Neutrophil (primary cell): ENCODE results near the gene PPP1R1B.

Experiments used
- H3K27ac ChIP-seq: fragments of 200-600 bp; sonication (generic); 2 replicates; pipeline ENCODE4 v1.5.1; 2016; ENCODE audit warnings: mild to moderate bottlenecking, moderate library complexity
- H3K27me3 ChIP-seq: fragments of 200-600 bp; sonication (generic); 2 replicates; pipeline ENCODE4 v1.6.0; 2016; ENCODE audit warnings: mild to moderate bottlenecking
- H3K36me3 ChIP-seq: fragments of 200-600 bp; sonication (generic); 2 replicates; pipeline ENCODE4 v1.5.1; 2017
- H3K4me1 ChIP-seq, 2 experiments: fragments of 200-600 bp in 1 of 2; sonication (generic) in 1 of 2; 1 replicate in 1 of 2; 2 replicates in 1 of 2; pipeline versions ENCODE4 v1.5.1 to v1.6.1; 2013 to 2016; ENCODE audit warnings: low read depth in 1 of 2, low read length in 1 of 2, mild to moderate bottlenecking in 1 of 2, moderate library complexity in 1 of 2; ENCODE audit not compliant: control insufficient read depth in 1 of 2, insufficient read depth in 1 of 2
- H3K4me3 ChIP-seq, 2 experiments: fragments of 200-600 bp in 1 of 2; sonication (generic) in 1 of 2; 1 replicate in 1 of 2; 2 replicates in 1 of 2; pipeline ENCODE4 v1.5.1; 2013 to 2016; ENCODE audit warnings: low read depth in 1 of 2, low read length in 1 of 2, mild to moderate bottlenecking in 1 of 2, moderate library complexity in 1 of 2
- H3K9me3 ChIP-seq: fragments of 200-600 bp; sonication (generic); 2 replicates; pipeline ENCODE4 v1.5.1; 2016
- TF ChIP-seq, protein P1 (sequence below): fragments of 200-600 bp; sonication (generic); IDR thresholded peaks from 2 replicates; pipeline ENCODE4 v1.5.1; 2016; ENCODE audit warnings: antibody characterized with exemption

The PPP1R1B gene

DNA sequence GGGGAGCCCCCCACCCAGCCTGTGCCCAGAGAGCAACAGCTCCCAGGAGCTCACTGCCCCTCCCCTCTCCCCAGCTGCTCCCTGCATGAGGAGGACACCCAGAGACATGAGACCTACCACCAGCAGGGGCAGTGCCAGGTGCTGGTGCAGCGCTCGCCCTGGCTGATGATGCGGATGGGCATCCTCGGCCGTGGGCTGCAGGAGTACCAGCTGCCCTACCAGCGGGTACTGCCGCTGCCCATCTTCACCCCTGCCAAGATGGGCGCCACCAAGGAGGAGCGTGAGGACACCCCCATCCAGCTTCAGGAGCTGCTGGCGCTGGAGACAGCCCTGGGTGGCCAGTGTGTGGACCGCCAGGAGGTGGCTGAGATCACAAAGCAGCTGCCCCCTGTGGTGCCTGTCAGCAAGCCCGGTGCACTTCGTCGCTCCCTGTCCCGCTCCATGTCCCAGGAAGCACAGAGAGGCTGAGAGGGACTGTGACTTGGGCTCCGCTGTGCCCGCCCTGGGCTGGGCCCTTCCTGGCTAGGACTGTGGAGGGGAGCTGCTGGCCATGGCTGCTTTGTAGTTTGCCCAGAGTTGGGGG is 39.0 kb downstream of the PPP1R1B start:
- peaks cover 62% of the 10 kb centered on the region for H3K27me3 ChIP-seq
- H3K9me3 ChIP-seq: no peaks in the 10 kb centered on the region
- peaks cover 6 to 13% of the 10 kb centered on the region in 2 experiments for H3K4me1 ChIP-seq
- peaks cover 35% of the 10 kb centered on the region for H3K36me3 ChIP-seq
- no peak overlapping the region for H3K4me3 ChIP-seq
- H3K27ac ChIP-seq: no peak overlapping the region
- TF ChIP-seq, protein P1, sequence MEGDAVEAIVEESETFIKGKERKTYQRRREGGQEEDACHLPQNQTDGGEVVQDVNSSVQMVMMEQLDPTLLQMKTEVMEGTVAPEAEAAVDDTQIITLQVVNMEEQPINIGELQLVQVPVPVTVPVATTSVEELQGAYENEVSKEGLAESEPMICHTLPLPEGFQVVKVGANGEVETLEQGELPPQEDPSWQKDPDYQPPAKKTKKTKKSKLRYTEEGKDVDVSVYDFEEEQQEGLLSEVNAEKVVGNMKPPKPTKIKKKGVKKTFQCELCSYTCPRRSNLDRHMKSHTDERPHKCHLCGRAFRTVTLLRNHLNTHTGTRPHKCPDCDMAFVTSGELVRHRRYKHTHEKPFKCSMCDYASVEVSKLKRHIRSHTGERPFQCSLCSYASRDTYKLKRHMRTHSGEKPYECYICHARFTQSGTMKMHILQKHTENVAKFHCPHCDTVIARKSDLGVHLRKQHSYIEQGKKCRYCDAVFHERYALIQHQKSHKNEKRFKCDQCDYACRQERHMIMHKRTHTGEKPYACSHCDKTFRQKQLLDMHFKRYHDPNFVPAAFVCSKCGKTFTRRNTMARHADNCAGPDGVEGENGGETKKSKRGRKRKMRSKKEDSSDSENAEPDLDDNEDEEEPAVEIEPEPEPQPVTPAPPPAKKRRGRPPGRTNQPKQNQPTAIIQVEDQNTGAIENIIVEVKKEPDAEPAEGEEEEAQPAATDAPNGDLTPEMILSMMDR: no peak

DNA sequence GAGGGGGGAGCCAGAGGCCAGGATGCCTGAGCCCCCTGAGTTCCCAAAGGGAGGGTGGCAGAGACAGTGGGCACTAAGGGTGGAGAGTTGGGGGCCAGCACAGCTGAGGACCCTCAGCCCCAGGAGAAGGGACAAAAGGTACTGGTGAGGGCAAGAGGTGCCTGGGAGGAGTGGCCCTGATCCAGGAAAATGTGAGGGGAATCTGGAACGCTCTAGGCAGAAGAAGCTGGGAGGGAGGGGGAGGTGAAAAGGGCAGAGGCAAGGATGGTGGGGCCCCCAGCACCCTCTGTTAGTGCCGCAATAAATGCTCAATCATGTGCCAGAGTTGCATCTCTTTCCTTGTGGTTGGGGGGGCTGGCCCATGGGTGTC is 39.5 kb downstream of the PPP1R1B start:
- peaks cover 6 to 13% of the 10 kb centered on the region in 2 experiments for H3K4me1 ChIP-seq
- H3K9me3 ChIP-seq: no peaks in the 10 kb centered on the region
- H3K4me3 ChIP-seq: no peak overlapping the region
- no peak overlapping the region for H3K27ac ChIP-seq
- peaks cover 67% of the 10 kb centered on the region for H3K27me3 ChIP-seq
- H3K36me3 ChIP-seq: peaks cover 30% of the 10 kb centered on the region
- TF ChIP-seq, protein P1: no peak

- Histone ChIP-seq H3K27me3 (peaks cover 72% of the 10 kb centered on the region), H3K4me1 (peaks cover 6 to 13% of the 10 kb centered on the region in 2 experiments), H3K36me3 (peaks cover 25% of the 10 kb centered on the region), H3K9me3 (no peaks in the 10 kb centered on the region), H3K4me3 (no peak overlapping the region), H3K27ac (no peak overlapping the region)
- TF ChIP-seq, protein P1: no peak
Measured at GRCh38 chr17:39666601-39667261, 40.0 kb downstream of the PPP1R1B start.

GRCh38 chr17:39667262-39667944 is 40.7 kb downstream of the PPP1R1B start:
- H3K4me1 ChIP-seq: peaks cover 6 to 13% of the 10 kb centered on the region in 2 experiments

More at GRCh38 chr17:39667262-39667944, 40.7 kb downstream of the PPP1R1B start:
- Histone ChIP-seq H3K27me3 (peaks cover 79% of the 10 kb centered on the region), H3K4me3 (no peak overlapping the region), H3K27ac (no peak overlapping the region), H3K9me3 (no peaks in the 10 kb centered on the region), H3K36me3 (peaks cover 18% of the 10 kb centered on the region)
- TF ChIP-seq, protein P1: no peak
